Ovary (tissue), 9 donors: ENCODE measurements around the gene FBXL5. TPM values are rescaled to one million over a fixed set of nuclear protein-coding genes. Genes with fewer than 3 reads are reported as not detected.

Experiments used
- DNase-seq, 5 donors: peaks; one replicate each; pipeline ENCODE4 v3.0.0-alpha.2; 2019 to 2020
- H3K27ac ChIP-seq, 2 donors: fragments of 200-600 bp; one replicate each; pipeline versions ENCODE4 v1.5.1 to v1.8.0; 2019 to 2022
- H3K27me3 ChIP-seq: fragments of 200-600 bp; one replicate; pipeline ENCODE4 v1.8.0; 2022
- H3K36me3 ChIP-seq: fragments of 200-600 bp; sonication (generic); one replicate; pipeline ENCODE4 v1.5.1; 2019
- H3K4me1 ChIP-seq: one replicate; pipeline ENCODE4 v1.8.1; 2013; ENCODE audit warnings: mild to moderate bottlenecking, moderate library complexity; ENCODE audit not compliant: insufficient read depth
- H3K4me3 ChIP-seq: fragments of 200-600 bp; sonication (generic); one replicate; pipeline ENCODE4 v1.5.1; 2017
- H3K9me3 ChIP-seq, 2 donors: fragments of 200-600 bp in 1 of 2; sonication (generic) in 1 of 2; one replicate each; pipeline versions ENCODE4 v1.5.1 to v1.8.1; 2013 to 2019; ENCODE audit warnings: mild to moderate bottlenecking in 1 of 2, moderate library complexity in 1 of 2
- CTCF ChIP-seq, 3 donors: fragments of 450-650 bp in 2 of 3; fragments of 200-600 bp in 1 of 3; IDR thresholded peaks; one replicate each; pipeline versions ENCODE4 v1.5.1 to v1.8.0; 2016 to 2022; ENCODE audit warnings: antibody characterized with exemption in 3 of 3, mild to moderate bottlenecking in 1 of 3
- EP300 ChIP-seq: sonication (generic); formaldehyde crosslinking; IDR thresholded peaks from one replicate; pipeline ENCODE4 v1.6.1; 2017; ENCODE audit warnings: antibody characterized with exemption
- POLR2A ChIP-seq: fragments of 450-650 bp; IDR thresholded peaks from one replicate; pipeline ENCODE4 v1.6.1; 2017; ENCODE audit warnings: antibody characterized with exemption, mild to moderate bottlenecking, moderate library complexity
- WGBS, 3 donors: extraction: QIAGEN DNeasy Blood & Tissue Kit in 1 of 3; methylation state at CpG; one replicate each; pipeline versions ENCODE4 v1.1.5 to v1.1.7; 2013 to 2017; 5-methylcytosine and 5-hydroxymethylcytosine counted together
- intact Hi-C, 4 donors: fragments of 100-400 bp; cut with DNase I; formaldehyde crosslinking; loops; one replicate each; pipeline versions ENCODE4 v1.11.0 to v1.15.1; 2022 to 2023
- polyA plus RNA-seq, 2 donors: library from polyadenylated mRNA; stranded (reverse); fragments of 200-250 nt in 1 of 2; fragments of 350-450 nt in 1 of 2; fragmentation: Illumina TruSeq in 1 of 2; extraction: RNeasy Lipid Tissue Mini Kit (QIAGEN cat#74804) in 1 of 2; gene quantifications; one replicate each; pipeline ENCODE4 v1.2.3, GENCODE V29; 2013 to 2014
- total RNA-seq, 7 donors: library from RNA; depleted of rRNA in 2 of 7; stranded (reverse); fragments of >200 nt in 2 of 7; fragmentation: NEBNext Ultra II Directional in 3 of 7; extraction: Animal tissue kit (Norgen Biotek cat#: 25700) in 3 of 7; gene quantifications; one replicate each; pipeline versions ENCODE4 v1.1.0 to v1.2.4, GENCODE V29; 2016 to 2023
- donor health status: DM: no; HTN: no; CAD: no; lungs with moderate emphysema.
- donor health status: DM: no; HTN: no; CAD: no.
- donor health status: Bipolar disorder and iron deficiency.
- donor health status: DM: yes; HTN: yes; CAD: no.
- donor health status: DM: no; HTN: no; CAD: no.
- donor health status: DM: yes; HTN: yes; CAD: no.

The FBXL5 gene
- total and polyA plus RNA-seq, 9 donors: 68.7 to 104 (median 90.4) TPM

GRCh38 chr4:15563871-15564270, 91.3 kb downstream of the FBXL5 start:
- no peaks in the 10 kb centered on the region for H3K27me3 ChIP-seq
- H3K4me3 ChIP-seq: no peak overlapping the region
- TF ChIP-seq POLR2A (no peak), CTCF (IDR thresholded peaks at IDR 0.05) (no peak), EP300 (no peak)
- no peaks in the 10 kb centered on the region for H3K36me3 ChIP-seq
- H3K9me3 ChIP-seq: no peaks in the 10 kb centered on the region
- DNase-seq: no peak
- whole genome bisulfite sequencing, 3 donors: 67 to 77% (median 77%) methylated on average over 6 of the region's 6 CpGs
- no peaks in the 10 kb centered on the region for H3K4me1 ChIP-seq
- no peak overlapping the region for H3K27ac ChIP-seq
- intact Hi-C loops: no loop called here

GRCh38 chr4:15562623-15563022, 92.5 kb downstream of the FBXL5 start:
- H3K36me3 ChIP-seq: no peaks in the 10 kb centered on the region
- H3K4me3 ChIP-seq: no peak overlapping the region
- TF ChIP-seq CTCF (IDR thresholded peaks at IDR 0.05): no peak
- TF ChIP-seq POLR2A: no peak
- TF ChIP-seq EP300: no peak
- intact Hi-C loops: no loop called here
- DNase-seq: no peak
- no peaks in the 10 kb centered on the region for H3K27me3 ChIP-seq
- no peaks in the 10 kb centered on the region for H3K4me1 ChIP-seq
- no peaks in the 10 kb centered on the region for H3K9me3 ChIP-seq
- H3K27ac ChIP-seq: no peak overlapping the region

GRCh38 chr4:15562114-15562513, 93.0 kb downstream of the FBXL5 start:
- H3K27me3 ChIP-seq: no peaks in the 10 kb centered on the region
- no peak overlapping the region for H3K4me3 ChIP-seq
- H3K27ac ChIP-seq: no peak overlapping the region
- intact Hi-C loops: no loop called here
- no peaks in the 10 kb centered on the region for H3K36me3 ChIP-seq
- TF ChIP-seq CTCF (IDR thresholded peaks at IDR 0.05) (no peak), EP300 (no peak), POLR2A (no peak)
- 51 to 58% (median 55%) methylated on average over 3 of the region's 3 CpGs for WGBS, 3 donors
- no peaks in the 10 kb centered on the region for H3K4me1 ChIP-seq
- no peaks in the 10 kb centered on the region for H3K9me3 ChIP-seq
- DNase-seq: no peak

DNA sequence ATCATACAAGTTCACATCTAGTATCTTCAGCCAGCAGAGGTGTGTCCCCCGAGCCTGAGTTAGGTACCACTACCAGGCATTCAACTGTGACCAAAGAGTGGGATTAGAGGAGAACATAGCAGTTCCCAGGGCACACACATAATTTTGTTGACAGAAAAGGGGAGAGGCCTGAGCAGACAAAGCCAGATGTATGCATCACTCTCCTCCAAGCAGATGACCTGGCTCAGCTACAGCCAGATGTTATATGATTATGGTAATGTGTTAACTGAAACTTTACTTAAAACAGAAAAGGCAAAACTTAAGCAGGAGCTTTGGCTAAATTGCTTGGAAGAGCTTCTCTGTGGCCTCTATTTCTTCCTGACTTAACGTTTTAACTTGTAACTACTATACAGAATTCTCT, 96.6 kb downstream of the FBXL5 start:
- DNase-seq: no peak
- H3K4me1 ChIP-seq: no peaks in the 10 kb centered on the region
- WGBS, 3 donors: 81 to 90% (median 86%) methylated on average over 2 of the region's 2 CpGs
- intact Hi-C loops: no loop called here
- no peaks in the 10 kb centered on the region for H3K36me3 ChIP-seq
- H3K27me3 ChIP-seq: no peaks in the 10 kb centered on the region
- no peak overlapping the region for H3K4me3 ChIP-seq
- no peaks in the 10 kb centered on the region for H3K9me3 ChIP-seq
- TF ChIP-seq CTCF (IDR thresholded peaks at IDR 0.05): no peak
- no peak for TF ChIP-seq EP300
- TF ChIP-seq POLR2A: no peak
- H3K27ac ChIP-seq: no peak overlapping the region
